Stomach (tissue), 4 donors: ENCODE data around the gene CCDC136.

Experiments
- EP300 ChIP-seq: sonication (generic); formaldehyde crosslinking; IDR thresholded peaks from one replicate; pipeline ENCODE4 v1.6.1; 2017; ENCODE audit warnings: antibody characterized with exemption
- POLR2A ChIP-seq, 4 donors: fragments of 450-650 bp; IDR thresholded peaks; one replicate each; pipeline ENCODE4 v1.6.1; 2016; ENCODE audit warnings: antibody characterized with exemption in 4 of 4, control low read depth in 2 of 4, mild to moderate bottlenecking in 1 of 4, moderate library complexity in 1 of 4
- POLR2AphosphoS5 ChIP-seq, 3 donors: sonication (generic); formaldehyde crosslinking; IDR thresholded peaks; one replicate each; pipeline ENCODE4 v1.6.1; 2016; ENCODE audit warnings: antibody characterized with exemption in 3 of 3
- TF ChIP-seq, protein P1 (sequence below), 7 experiments: fragments of 450-650 bp in 4 of 7; fragments of 200-600 bp in 3 of 7; sonication (generic) in 3 of 7; IDR thresholded peaks; one replicate each; pipeline ENCODE4 v1.5.1; 2016 to 2019; ENCODE audit warnings: antibody characterized with exemption in 7 of 7, control low read depth in 2 of 7, mild to moderate bottlenecking in 1 of 7

- TF ChIP-seq EP300 (no peak), POLR2A (IDR thresholded peaks at IDR 0.05) (no peak), POLR2AphosphoS5 (IDR thresholded peaks at IDR 0.05) (no peak)
- TF ChIP-seq, protein P1, sequence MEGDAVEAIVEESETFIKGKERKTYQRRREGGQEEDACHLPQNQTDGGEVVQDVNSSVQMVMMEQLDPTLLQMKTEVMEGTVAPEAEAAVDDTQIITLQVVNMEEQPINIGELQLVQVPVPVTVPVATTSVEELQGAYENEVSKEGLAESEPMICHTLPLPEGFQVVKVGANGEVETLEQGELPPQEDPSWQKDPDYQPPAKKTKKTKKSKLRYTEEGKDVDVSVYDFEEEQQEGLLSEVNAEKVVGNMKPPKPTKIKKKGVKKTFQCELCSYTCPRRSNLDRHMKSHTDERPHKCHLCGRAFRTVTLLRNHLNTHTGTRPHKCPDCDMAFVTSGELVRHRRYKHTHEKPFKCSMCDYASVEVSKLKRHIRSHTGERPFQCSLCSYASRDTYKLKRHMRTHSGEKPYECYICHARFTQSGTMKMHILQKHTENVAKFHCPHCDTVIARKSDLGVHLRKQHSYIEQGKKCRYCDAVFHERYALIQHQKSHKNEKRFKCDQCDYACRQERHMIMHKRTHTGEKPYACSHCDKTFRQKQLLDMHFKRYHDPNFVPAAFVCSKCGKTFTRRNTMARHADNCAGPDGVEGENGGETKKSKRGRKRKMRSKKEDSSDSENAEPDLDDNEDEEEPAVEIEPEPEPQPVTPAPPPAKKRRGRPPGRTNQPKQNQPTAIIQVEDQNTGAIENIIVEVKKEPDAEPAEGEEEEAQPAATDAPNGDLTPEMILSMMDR (IDR thresholded peaks at IDR 0.05): no peak
These were observed 15.9 kb upstream of the CCDC136 start, which contains the start of gene OPN1SW for GRCh38 chr7:128775744-128776474.
